NB4 (cell line): ENCODE measurements around the gene DCDC2B.

Source experiments
- CTCF ChIP-seq: IDR thresholded peaks from one replicate; pipeline ENCODE4 v1.5.1; 2012; ENCODE audit warnings: low read depth, low read length
- TF ChIP-seq, protein P1 (sequence below): IDR thresholded peaks from 2 replicates; pipeline ENCODE4 v1.6.1; 2011; ENCODE audit warnings: low read depth, low read length

GRCh38 chr1:32159189-32159588, 49.7 kb upstream of the DCDC2B start:
- TF ChIP-seq CTCF: no peak
- TF ChIP-seq, protein P1, sequence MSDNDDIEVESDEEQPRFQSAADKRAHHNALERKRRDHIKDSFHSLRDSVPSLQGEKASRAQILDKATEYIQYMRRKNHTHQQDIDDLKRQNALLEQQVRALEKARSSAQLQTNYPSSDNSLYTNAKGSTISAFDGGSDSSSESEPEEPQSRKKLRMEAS: no peak
